ENCODE measurements around the gene MTF2. TPM values are rescaled to one million over a fixed set of nuclear protein-coding genes. Genes with fewer than 3 reads are reported as not detected.

MTF2 gene
- total RNA-seq, 1 experiment from 2014 or later: 110 TPM

GRCh38 chr1:93079685-93080141 is 630 bp downstream of the MTF2 start:
- Histone ChIP-seq H3K23ac (ENCODE audit: insufficient read length, low read depth, low read length) (no peak overlapping the region), H2BK20ac (ENCODE audit: low read depth, low read length, poor library complexity, severe bottlenecking) (no peak overlapping the region), H3K4ac (ENCODE audit: low read depth, low read length) (no peak overlapping the region; the same call in 1 of the 2 replicates), H3K4me2 (ENCODE audit: insufficient read depth, insufficient read length, low read length) (peak overlapping the region; percentile 74), H4K5ac (ENCODE audit: insufficient read length, low read depth, low read length) (peak overlapping the region; percentile 7), H4K20me1 (ENCODE audit: control insufficient read depth, insufficient read depth, insufficient read length) (no peaks in the 10 kb centered on the region), H3K9me3 (ENCODE audit: control insufficient read depth, low read depth, low read length) (no peaks in the 10 kb centered on the region), H3K56ac (ENCODE audit: insufficient read length, low read depth, low read length) (peak overlapping the region; percentile 64), H2AK5ac (ENCODE audit: insufficient read length, low read length) (no peak overlapping the region), H2BK12ac (ENCODE audit: insufficient read length, low read depth, low read length) (no peak overlapping the region), H3K23me2 (ENCODE audit: insufficient read length, low read depth, low read length, poor library complexity, severe bottlenecking) (peaks cover 6% of the 10 kb centered on the region), H3K27ac (ENCODE audit: insufficient read length, low read depth, low read length) (peak overlapping the region; percentile 81), H2AFZ (ENCODE audit: low read length) (no peak overlapping the region), H2BK120ac (ENCODE audit: low read depth, low read length, poor library complexity, severe bottlenecking) (no peak overlapping the region), H3K27me3 (ENCODE audit: insufficient read depth, low read length) (no peaks in the 10 kb centered on the region), H3K14ac (ENCODE audit: insufficient read depth, low read length) (peak overlapping the region; percentile 98; the same call in 1 of the 2 replicates), H3K18ac (ENCODE audit: insufficient read length, low read depth, low read length) (peak overlapping the region; percentile 97), H2BK5ac (ENCODE audit: insufficient read length, low read length) (peak overlapping the region; percentile 42), H3K79me2 (ENCODE audit: insufficient read depth, low read length) (peaks cover 46% of the 10 kb centered on the region), H3K4me1 (ENCODE audit: insufficient read depth, low read length) (no peaks in the 10 kb centered on the region), H2BK15ac (ENCODE audit: low read depth, low read length) (no peak overlapping the region), H4K8ac (replicated peaks; ENCODE audit: insufficient read length, low read depth, low read length) (no peak overlapping the region), H4K91ac (ENCODE audit: insufficient read length, low read depth, low read length) (no peak overlapping the region), H3K79me1 (ENCODE audit: insufficient read depth, low read depth, low read length, poor library complexity, severe bottlenecking) (no peaks in the 10 kb centered on the region), H3K9ac (ENCODE audit: extremely low read depth, insufficient read length, low read length) (peak overlapping the region; percentile 100), H3T11ph (ENCODE audit: low read length) (no peak overlapping the region)
- peaks cover 16 to 19% of the 10 kb centered on the region in 2 experiments for H3K9me3 Mint-ChIP-seq
- H3K4me3 Mint-ChIP-seq: peak overlapping the region; percentile 95 to 100
- peak; percentile 49 for DNase-seq
- H3K27ac Mint-ChIP-seq: peak overlapping the region; percentile 97 to 99 (median 99)
- peaks cover 15 to 21% of the 10 kb centered on the region in 2 experiments for H3K4me1 Mint-ChIP-seq
- H3K36me3 Mint-ChIP-seq (ENCODE audit: insufficient read depth in 1 of 3, low read depth in 3 of 3): peaks cover 30 to 43% (median 34%) of the 10 kb centered on the region in 3 experiments
- TF ChIP-seq CTCF (conservative IDR thresholded peaks at IDR 0.05): no peak
- no CpG with 5 or more reads among the region's 13 CpGs for WGBS (ENCODE audit: extremely low coverage, insufficient read length, low lambda C conversion rate)
- no peaks in the 10 kb centered on the region for H3K27me3 Mint-ChIP-seq (ENCODE audit: low read depth)
